OCI-LY1 (cell line): Measurements from ENCODE around the gene SMYD3.

ENCODE experiments used
- H2AFZ ChIP-seq: fragments of 200-600 bp; sonication (generic), shearing (Covaris generic); 2 replicates; pipeline ENCODE4 v1.6.0; 2014; ENCODE audit warnings: antibody characterized with exemption, mild to moderate bottlenecking, low read length
- H3F3A ChIP-seq: fragments of 200-600 bp; sonication (generic), shearing (Covaris generic); 2 replicates; pipeline ENCODE4 v1.6.0; 2014; ENCODE audit warnings: mild to moderate bottlenecking, antibody characterized with exemption, low read length, moderate library complexity; ENCODE audit not compliant: insufficient read depth
- H3K27ac ChIP-seq: fragments of 200-600 bp; sonication (generic); 2 replicates; pipeline ENCODE4 v1.5.1; 2014; ENCODE audit warnings: low read length, mixed run types, mild to moderate bottlenecking, low read depth; ENCODE audit not compliant: poor library complexity, severe bottlenecking
- H3K27me3 ChIP-seq: fragments of 200-600 bp; sonication (generic); 2 replicates; pipeline ENCODE4 v1.6.0; 2014; ENCODE audit warnings: antibody characterized with exemption, mild to moderate bottlenecking, low read length, moderate library complexity; ENCODE audit not compliant: insufficient read depth
- H3K36me3 ChIP-seq: fragments of 200-600 bp; sonication (generic); 2 replicates; pipeline ENCODE4 v1.6.1; 2014; ENCODE audit warnings: mild to moderate bottlenecking, antibody characterized with exemption, low read length, moderate library complexity, mixed read lengths; ENCODE audit not compliant: insufficient read depth
- H3K4me1 ChIP-seq: fragments of 200-600 bp; sonication (generic); 2 replicates; pipeline ENCODE4 v1.5.1; 2014; ENCODE audit warnings: mild to moderate bottlenecking, low read length, moderate library complexity; ENCODE audit not compliant: insufficient read depth, severe bottlenecking
- H3K4me2 ChIP-seq: fragments of 200-600 bp; sonication (generic), shearing (Covaris generic); 2 replicates; pipeline ENCODE4 v1.6.1; 2014; ENCODE audit warnings: low read length
- H3K4me3 ChIP-seq: fragments of 200-600 bp; sonication (generic); 2 replicates; pipeline ENCODE4 v1.5.1; 2014; ENCODE audit warnings: low read length, low read depth, mild to moderate bottlenecking, mixed read lengths; ENCODE audit not compliant: poor library complexity, severe bottlenecking
- H3K79me2 ChIP-seq: fragments of 200-600 bp; shearing (Covaris generic); 2 replicates; pipeline ENCODE4 v1.6.1; 2016; ENCODE audit warnings: mixed run types, low read length, mixed read lengths; ENCODE audit not compliant: insufficient read depth
- H3K9ac ChIP-seq: fragments of 200-600 bp; sonication (generic), shearing (Covaris generic); 2 replicates; pipeline ENCODE4 v1.6.1; 2014; ENCODE audit warnings: mild to moderate bottlenecking, low read length, mixed read lengths
- H3K9me2 ChIP-seq: fragments of 200-600 bp; sonication (generic), shearing (Covaris generic); 2 replicates; pipeline ENCODE4 v1.6.1; 2014; ENCODE audit warnings: low read depth, mild to moderate bottlenecking, low read length, mixed read lengths
- H3K9me3 ChIP-seq: fragments of 200-600 bp; shearing (Covaris generic); 2 replicates; pipeline ENCODE4 v1.6.1; 2014; ENCODE audit warnings: low read length, mixed read lengths
- H4K20me1 ChIP-seq: fragments of 200-600 bp; sonication (generic), shearing (Covaris generic); 2 replicates; pipeline ENCODE4 v1.6.0; 2016; ENCODE audit warnings: mild to moderate bottlenecking, low read length; ENCODE audit not compliant: insufficient read depth
- CTCF ChIP-seq: fragments of 200-600 bp; sonication (generic), shearing (Covaris generic); IDR thresholded peaks from 2 replicates; pipeline ENCODE4 v1.5.1; 2017; ENCODE audit warnings: mild to moderate bottlenecking, antibody characterized with exemption, low read length, moderate library complexity, mixed read lengths
- EZH2 ChIP-seq: fragments of 200-600 bp; sonication (generic), shearing (Covaris generic); IDR thresholded peaks from 2 replicates; pipeline ENCODE4 v1.8.0; 2017; ENCODE audit warnings: borderline replicate concordance, mixed run types, mild to moderate bottlenecking, antibody characterized with exemption, low read length, moderate library complexity, mixed read lengths

Gene SMYD3

GRCh38 chr1:246295968-246296367 lies 211.1 kb downstream of the SMYD3 start:
- no peak overlapping the region for H3K4me3 ChIP-seq
- 0 out of 2 replicates have a peak, but pooled peaks cover 2% of the 10 kb centered on the region for H3K9me3 ChIP-seq
- H3K9me2 ChIP-seq, result no peaks in the 10 kb centered on the region
- H3K4me1 ChIP-seq, result no peaks in the 10 kb centered on the region
- H3K36me3 ChIP-seq, result 0 out of 2 replicates have a peak, but pooled peaks cover 3% of the 10 kb centered on the region
- H3F3A ChIP-seq, result no peaks in the 10 kb centered on the region
- H3K27ac ChIP-seq, result no peak overlapping the region
- H3K79me2 ChIP-seq, result no peaks in the 10 kb centered on the region
- H4K20me1 ChIP-seq, result no peaks in the 10 kb centered on the region
- H2AFZ ChIP-seq, result no peak overlapping the region
- no peaks in the 10 kb centered on the region for H3K27me3 ChIP-seq
- no peak for TF ChIP-seq CTCF
- TF ChIP-seq EZH2, result no peak
- no peak overlapping the region for H3K9ac ChIP-seq
- no peak overlapping the region for H3K4me2 ChIP-seq

DNA sequence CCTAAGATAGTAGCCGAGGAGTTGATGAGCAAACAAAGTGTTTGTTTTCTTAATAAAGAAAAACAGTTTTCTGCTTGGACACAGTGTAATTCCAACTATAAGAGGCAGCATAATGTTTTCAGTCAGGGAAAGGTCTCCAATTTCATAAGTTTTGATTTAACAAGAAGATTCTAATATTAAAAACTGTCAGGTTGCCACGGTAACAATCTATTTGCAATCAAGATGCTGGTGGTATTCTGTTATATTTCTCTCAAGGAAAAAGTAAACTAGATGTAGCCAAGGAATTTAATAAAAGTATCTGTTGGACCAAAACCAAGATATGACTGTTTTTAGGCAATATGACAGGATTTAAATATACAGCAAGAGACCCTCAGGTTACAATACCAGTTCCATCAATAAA lies 211.7 kb downstream of the SMYD3 start:
- Histone ChIP-seq H3K4me2 (no peak overlapping the region), H3K4me3 (no peak overlapping the region), H3K9me3 (0 out of 2 replicates have a peak, but pooled peaks cover 2% of the 10 kb centered on the region), H3K4me1 (no peaks in the 10 kb centered on the region), H3K9me2 (no peaks in the 10 kb centered on the region), H4K20me1 (no peaks in the 10 kb centered on the region), H3K36me3 (0 out of 2 replicates have a peak, but pooled peaks cover 2% of the 10 kb centered on the region), H2AFZ (no peak overlapping the region), H3K9ac (no peak overlapping the region), H3K27ac (no peak overlapping the region), H3K79me2 (no peaks in the 10 kb centered on the region), H3K27me3 (no peaks in the 10 kb centered on the region), H3F3A (no peaks in the 10 kb centered on the region)
- TF ChIP-seq EZH2, result no peak
- no peak for TF ChIP-seq CTCF

- no peak overlapping the region for H3K9ac ChIP-seq
- H3K9me2 ChIP-seq, result no peaks in the 10 kb centered on the region
- H2AFZ ChIP-seq, result no peak overlapping the region
- H3K27me3 ChIP-seq, result no peaks in the 10 kb centered on the region
- H3K36me3 ChIP-seq, result no peaks in the 10 kb centered on the region
- TF ChIP-seq EZH2, result no peak
- TF ChIP-seq CTCF, result no peak
- H3K27ac ChIP-seq, result no peak overlapping the region
- no peaks in the 10 kb centered on the region for H3F3A ChIP-seq
- no peak overlapping the region for H3K4me3 ChIP-seq
- H3K4me2 ChIP-seq, result no peak overlapping the region
- no peaks in the 10 kb centered on the region for H3K4me1 ChIP-seq
- no peaks in the 10 kb centered on the region for H3K79me2 ChIP-seq
- H4K20me1 ChIP-seq, result no peaks in the 10 kb centered on the region
- H3K9me3 ChIP-seq, result 0 out of 2 replicates have a peak, but pooled peaks cover 2% of the 10 kb centered on the region
Measured at GRCh38 chr1:246294263-246294662, 212.8 kb downstream of the SMYD3 start.
